Stomach (tissue), 9 donors: Measurements from ENCODE around the gene IFT57. TPM values are rescaled to one million over a fixed set of nuclear protein-coding genes. Genes with fewer than 3 reads are reported as not detected.

Experiments
- DNase-seq, 2 donors: peaks; one replicate each; pipeline versions ENCODE4 v3.0.0 to v3.0.0-alpha.2; 2013 to 2019
- H3K27ac ChIP-seq, 5 donors: fragments of 200-600 bp in 4 of 5; sonication (generic) in 4 of 5; one replicate each; pipeline ENCODE4 v1.5.1; 2013 to 2019; ENCODE audit warnings: mild to moderate bottlenecking in 1 of 5, moderate library complexity in 1 of 5
- H3K27me3 ChIP-seq, 3 donors: fragments of 200-600 bp; sonication (generic); one replicate each; pipeline ENCODE4 v1.5.1; 2017 to 2019; ENCODE audit warnings: mixed run types in 1 of 3
- H3K36me3 ChIP-seq, 4 donors: fragments of 200-600 bp; sonication (generic); 1 replicate in 3 of 4; 2 replicates in 1 of 4; pipeline ENCODE4 v1.5.1; 2016 to 2019
- H3K4me1 ChIP-seq, 4 donors: fragments of 200-600 bp; sonication (generic); one replicate each; pipeline ENCODE4 v1.5.1; 2016 to 2019
- H3K4me3 ChIP-seq, 4 donors: fragments of 200-600 bp; sonication (generic) in 3 of 4; one replicate each; pipeline ENCODE4 v1.5.1; 2016 to 2019; ENCODE audit warnings: mild to moderate bottlenecking in 1 of 4
- H3K9me3 ChIP-seq, 4 donors: fragments of 200-600 bp; sonication (generic); one replicate each; pipeline ENCODE4 v1.5.1; 2016 to 2019
- EP300 ChIP-seq: sonication (generic); formaldehyde crosslinking; IDR thresholded peaks from one replicate; pipeline ENCODE4 v1.6.1; 2017; ENCODE audit warnings: antibody characterized with exemption
- POLR2A ChIP-seq, 4 donors: fragments of 450-650 bp; IDR thresholded peaks; one replicate each; pipeline ENCODE4 v1.6.1; 2016; ENCODE audit warnings: antibody characterized with exemption in 4 of 4, control low read depth in 2 of 4, mild to moderate bottlenecking in 1 of 4, moderate library complexity in 1 of 4
- POLR2AphosphoS5 ChIP-seq, 3 donors: sonication (generic); formaldehyde crosslinking; IDR thresholded peaks; one replicate each; pipeline ENCODE4 v1.6.1; 2016; ENCODE audit warnings: antibody characterized with exemption in 3 of 3
- WGBS, 5 donors: extraction: QIAGEN DNeasy Blood & Tissue Kit in 3 of 5; methylation state at CpG; one replicate each; pipeline versions ENCODE4 v1.1.5 to v1.1.7; 2013 to 2018; 5-methylcytosine and 5-hydroxymethylcytosine counted together
- intact Hi-C: fragments of 100-400 bp; cut with DNase I; formaldehyde crosslinking; loops from one replicate; pipeline ENCODE4 v1.15.1; 2023; ENCODE audit warnings: low total_unique reads
- polyA plus RNA-seq, 3 donors: library from polyadenylated mRNA; stranded (reverse); fragments of 200-250 nt; gene quantifications; one replicate each; pipeline ENCODE4 v1.2.3, GENCODE V29; 2013
- total RNA-seq, 5 donors: library from RNA; depleted of rRNA; stranded (reverse); fragments of >200 nt; gene quantifications; one replicate each; pipeline versions ENCODE4 v1.1.0 to v1.2.3, GENCODE V29; 2014 to 2016
- TF ChIP-seq, protein P1 (sequence below), 7 experiments: fragments of 450-650 bp in 4 of 7; fragments of 200-600 bp in 3 of 7; sonication (generic) in 3 of 7; IDR thresholded peaks; one replicate each; pipeline ENCODE4 v1.5.1; 2016 to 2019; ENCODE audit warnings: antibody characterized with exemption in 7 of 7, control low read depth in 2 of 7, mild to moderate bottlenecking in 1 of 7
- donor health status: healthy with polysubstance abuse.
- donor health status: Bipolar disorder and iron deficiency.
- donor health status: healthy.

Gene IFT57
- total and polyA plus RNA-seq, 8 donors, result 15.6 to 118 (median 36.7) TPM

DNA sequence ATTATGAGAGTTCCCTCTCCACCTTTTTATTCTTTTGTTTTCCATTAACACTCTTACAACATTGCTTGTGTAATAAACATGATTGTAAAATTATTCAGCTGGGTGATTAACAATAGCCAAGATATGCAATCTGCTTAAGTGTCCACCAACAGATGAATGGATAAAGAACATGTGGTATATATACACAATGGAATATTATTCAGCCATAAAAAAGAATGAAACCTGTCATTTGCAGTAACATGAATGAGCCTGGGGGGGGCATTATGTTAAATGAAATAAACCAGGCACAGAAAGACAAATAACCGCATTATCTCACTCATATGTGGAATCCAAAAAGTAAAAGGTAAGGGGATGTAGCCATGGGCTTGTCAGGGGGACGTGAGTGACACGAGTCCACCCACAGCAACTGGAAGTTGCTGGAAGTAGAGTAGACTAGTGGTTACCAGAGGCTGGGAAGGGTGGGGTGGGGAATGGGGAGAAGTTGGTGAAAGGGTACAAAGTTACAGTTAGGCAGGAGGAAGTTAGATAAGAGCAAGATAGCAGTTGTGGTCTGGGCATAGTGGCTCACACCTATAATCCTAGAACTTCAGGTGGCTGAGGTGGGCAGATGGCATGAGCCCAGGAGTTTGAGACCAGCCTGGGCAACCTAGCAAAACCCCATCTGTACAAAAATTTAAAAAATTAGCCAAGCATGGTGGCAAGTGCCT lies 102.7 kb downstream of the IFT57 start:
- Histone ChIP-seq H3K36me3 (no peaks in the 10 kb centered on the region), H3K9me3 (no peaks in the 10 kb centered on the region), H3K27ac (no peak overlapping the region), H3K4me1 (peaks cover 0 to 6% (median 3%) of the 10 kb centered on the region in 4 donors), H3K4me3 (no peak overlapping the region), H3K27me3 (no peaks in the 10 kb centered on the region)
- intact Hi-C loops, result no loop called here
- WGBS, 5 donors, result 81 to 91% (median 88%) methylated on average over 3 of the region's 3 CpGs
- DNase-seq, result no peak
- TF ChIP-seq POLR2AphosphoS5 (IDR thresholded peaks at IDR 0.05) (no peak), EP300 (no peak), POLR2A (IDR thresholded peaks at IDR 0.05) (no peak)
- TF ChIP-seq, protein P1, sequence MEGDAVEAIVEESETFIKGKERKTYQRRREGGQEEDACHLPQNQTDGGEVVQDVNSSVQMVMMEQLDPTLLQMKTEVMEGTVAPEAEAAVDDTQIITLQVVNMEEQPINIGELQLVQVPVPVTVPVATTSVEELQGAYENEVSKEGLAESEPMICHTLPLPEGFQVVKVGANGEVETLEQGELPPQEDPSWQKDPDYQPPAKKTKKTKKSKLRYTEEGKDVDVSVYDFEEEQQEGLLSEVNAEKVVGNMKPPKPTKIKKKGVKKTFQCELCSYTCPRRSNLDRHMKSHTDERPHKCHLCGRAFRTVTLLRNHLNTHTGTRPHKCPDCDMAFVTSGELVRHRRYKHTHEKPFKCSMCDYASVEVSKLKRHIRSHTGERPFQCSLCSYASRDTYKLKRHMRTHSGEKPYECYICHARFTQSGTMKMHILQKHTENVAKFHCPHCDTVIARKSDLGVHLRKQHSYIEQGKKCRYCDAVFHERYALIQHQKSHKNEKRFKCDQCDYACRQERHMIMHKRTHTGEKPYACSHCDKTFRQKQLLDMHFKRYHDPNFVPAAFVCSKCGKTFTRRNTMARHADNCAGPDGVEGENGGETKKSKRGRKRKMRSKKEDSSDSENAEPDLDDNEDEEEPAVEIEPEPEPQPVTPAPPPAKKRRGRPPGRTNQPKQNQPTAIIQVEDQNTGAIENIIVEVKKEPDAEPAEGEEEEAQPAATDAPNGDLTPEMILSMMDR (IDR thresholded peaks at IDR 0.05), result no peak

DNA sequence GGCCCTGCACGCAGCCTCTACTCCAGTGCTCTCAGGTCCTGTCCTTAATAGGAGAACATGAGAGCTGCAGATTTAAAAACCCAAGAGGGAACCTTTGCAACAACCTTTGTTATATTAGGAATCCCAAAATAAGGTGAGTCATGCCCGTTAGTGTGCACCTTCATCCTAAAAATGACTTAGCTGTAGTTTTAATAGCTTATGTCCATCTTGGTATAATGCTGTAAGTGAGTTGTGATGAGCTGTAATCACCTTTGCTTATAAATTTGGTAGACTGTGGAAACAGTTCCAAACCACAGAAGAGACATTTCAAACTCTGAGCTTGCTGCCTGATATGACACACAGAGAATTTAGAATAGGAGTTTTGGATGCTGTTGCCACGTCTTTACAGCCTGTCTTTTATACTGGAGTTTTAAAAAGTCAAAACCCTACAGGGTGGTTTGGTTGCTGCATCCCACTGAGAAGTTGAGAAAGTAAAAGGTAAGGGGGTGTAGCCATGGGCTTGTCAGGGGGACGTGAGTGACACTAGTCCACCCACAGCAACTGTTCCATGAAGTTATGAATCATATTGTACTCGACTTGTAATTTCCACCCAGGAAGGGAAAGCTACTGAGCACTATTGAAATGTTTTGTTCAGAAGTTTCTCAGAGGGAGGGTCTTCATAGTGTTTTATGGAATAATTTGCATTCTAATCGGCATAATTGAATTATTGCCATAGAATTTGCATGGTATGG lies 104.0 kb downstream of the IFT57 start:
- Histone ChIP-seq H3K27ac (no peak overlapping the region), H3K27me3 (no peaks in the 10 kb centered on the region), H3K9me3 (no peaks in the 10 kb centered on the region), H3K4me3 (no peak overlapping the region), H3K36me3 (no peaks in the 10 kb centered on the region), H3K4me1 (no peaks in the 10 kb centered on the region)
- no peak for DNase-seq
- TF ChIP-seq, protein P1 (IDR thresholded peaks at IDR 0.05), result no peak
- TF ChIP-seq EP300 (no peak), POLR2A (IDR thresholded peaks at IDR 0.05) (no peak), POLR2AphosphoS5 (IDR thresholded peaks at IDR 0.05) (no peak)
- intact Hi-C loops, result no loop called here
- 84 to 88% (median 85%) methylated on average over 6 of the region's 6 CpGs for WGBS, 5 donors

DNA sequence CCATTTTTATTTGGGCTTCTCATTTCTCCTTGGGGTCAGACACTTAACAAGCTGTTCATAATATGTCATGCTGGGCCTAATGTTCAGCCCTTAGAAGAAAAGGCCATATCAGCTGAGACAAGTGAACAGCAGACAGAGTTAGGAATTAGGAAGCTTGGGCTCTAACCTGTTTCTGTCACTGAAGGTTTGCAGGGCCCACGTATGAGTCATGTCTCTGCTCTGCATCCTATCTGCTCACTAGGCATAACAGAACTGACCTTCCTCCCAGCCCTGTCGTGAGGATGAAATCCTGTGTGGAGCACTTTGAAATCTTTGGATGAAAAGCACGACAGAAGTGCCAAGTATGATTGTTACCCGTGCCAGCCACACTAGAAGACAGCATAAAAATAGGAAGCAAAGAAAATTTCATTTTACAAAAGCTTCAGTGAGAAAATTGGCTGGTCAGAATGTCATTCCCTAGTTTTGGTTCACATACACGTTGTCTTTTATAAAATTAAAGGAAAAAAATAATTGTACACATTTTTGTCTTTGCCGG lies 104.9 kb downstream of the IFT57 start:
- H3K27me3 ChIP-seq, result no peaks in the 10 kb centered on the region
- TF ChIP-seq EP300 (no peak), POLR2AphosphoS5 (IDR thresholded peaks at IDR 0.05) (no peak), POLR2A (IDR thresholded peaks at IDR 0.05) (no peak)
- TF ChIP-seq, protein P1 (IDR thresholded peaks at IDR 0.05), result no peak
- 51 to 83% (median 77%) methylated on average over 6 of the region's 6 CpGs for WGBS, 5 donors
- H3K9me3 ChIP-seq, result no peaks in the 10 kb centered on the region
- no peak for DNase-seq
- H3K27ac ChIP-seq, result no peak overlapping the region
- no peaks in the 10 kb centered on the region for H3K36me3 ChIP-seq
- H3K4me3 ChIP-seq, result no peak overlapping the region
- H3K4me1 ChIP-seq, result no peaks in the 10 kb centered on the region
- intact Hi-C loops, result no loop called here

DNA sequence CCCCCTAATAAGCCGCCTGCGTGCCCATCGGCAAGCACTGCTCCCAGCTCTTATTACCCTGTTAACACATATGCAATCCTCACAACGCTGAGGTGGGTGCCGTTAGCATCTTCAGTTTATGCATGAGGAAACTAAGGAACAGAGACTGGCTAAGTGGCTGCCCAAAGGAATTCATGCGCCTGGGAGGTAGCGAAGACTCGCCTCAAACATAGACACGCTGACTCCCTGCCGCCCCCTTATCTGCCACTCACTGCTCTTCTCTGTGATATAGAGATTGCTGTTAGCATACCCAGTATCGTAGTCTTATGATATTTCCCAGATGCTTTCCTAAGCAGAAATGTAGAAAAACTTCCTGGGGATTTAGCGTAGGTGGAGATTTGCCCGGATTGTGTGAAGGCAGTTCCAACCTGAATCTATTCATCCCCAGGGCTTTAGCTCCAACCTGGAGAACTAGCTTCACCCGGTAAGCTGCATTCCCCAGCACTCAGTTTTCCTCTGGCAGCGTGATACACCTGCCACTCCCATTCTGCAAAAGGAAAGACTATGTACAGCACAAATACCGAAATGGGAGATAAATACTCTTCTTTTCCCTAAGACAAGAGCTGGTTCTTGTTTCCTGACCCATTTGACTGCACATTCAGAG lies 107.7 kb downstream of the IFT57 start:
- intact Hi-C loops, result no loop called here
- no peaks in the 10 kb centered on the region for H3K4me1 ChIP-seq
- H3K27me3 ChIP-seq, result no peaks in the 10 kb centered on the region
- WGBS, 5 donors, result 73 to 82% (median 77%) methylated on average over 16 of the region's 16 CpGs
- no peaks in the 10 kb centered on the region for H3K36me3 ChIP-seq
- TF ChIP-seq POLR2AphosphoS5 (IDR thresholded peaks at IDR 0.05) (no peak), POLR2A (IDR thresholded peaks at IDR 0.05) (no peak), EP300 (no peak)
- TF ChIP-seq, protein P1 (IDR thresholded peaks at IDR 0.05), result no peak
- no peaks in the 10 kb centered on the region for H3K9me3 ChIP-seq
- H3K27ac ChIP-seq, result no peak overlapping the region
- DNase-seq, result no peak
- H3K4me3 ChIP-seq, result no peak overlapping the region
